Inflammatory macrophage treated with lipopolysaccharide for 4 hours (primary cell): ENCODE data around the gene CLIP1.

Source experiments
- DNase-seq: peaks from one replicate; pipeline ENCODE4 v3.0.0-alpha.2; 2020

The CLIP1 gene

DNA sequence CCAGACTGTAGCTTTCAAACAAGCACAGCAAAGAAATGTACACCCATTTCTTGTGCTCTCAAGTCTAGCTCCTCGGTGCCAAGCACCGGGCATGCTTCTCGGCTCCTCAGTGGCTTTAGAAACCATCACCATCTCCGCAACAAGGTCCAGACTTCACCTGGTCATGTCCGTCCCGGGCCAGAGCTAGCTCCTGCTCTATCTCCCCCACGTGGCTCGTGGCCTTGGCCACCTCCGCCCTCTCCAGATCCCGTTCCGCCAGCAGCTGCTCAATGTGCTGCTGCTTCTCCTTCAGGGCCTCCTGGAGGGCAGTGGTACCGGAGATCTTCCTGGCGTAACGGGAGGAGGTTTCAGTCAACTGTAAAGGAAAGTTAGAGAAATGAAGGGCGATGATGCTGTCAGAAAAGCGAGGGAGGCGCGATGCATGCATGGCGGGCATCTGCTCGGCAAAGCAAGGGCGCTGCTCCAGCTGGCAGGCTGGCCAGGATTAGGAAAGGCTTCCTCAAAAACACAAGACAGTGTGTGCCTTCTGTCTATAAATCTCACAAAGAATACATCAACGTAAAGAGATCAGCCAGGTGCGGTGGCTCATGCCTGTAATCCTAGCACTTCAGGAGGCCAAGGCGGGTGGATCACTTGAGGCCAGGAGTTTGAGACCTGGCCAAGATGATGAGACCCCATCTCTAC, 67.4 kb downstream of the CLIP1 start:
- DNase-seq: no peak

DNA sequence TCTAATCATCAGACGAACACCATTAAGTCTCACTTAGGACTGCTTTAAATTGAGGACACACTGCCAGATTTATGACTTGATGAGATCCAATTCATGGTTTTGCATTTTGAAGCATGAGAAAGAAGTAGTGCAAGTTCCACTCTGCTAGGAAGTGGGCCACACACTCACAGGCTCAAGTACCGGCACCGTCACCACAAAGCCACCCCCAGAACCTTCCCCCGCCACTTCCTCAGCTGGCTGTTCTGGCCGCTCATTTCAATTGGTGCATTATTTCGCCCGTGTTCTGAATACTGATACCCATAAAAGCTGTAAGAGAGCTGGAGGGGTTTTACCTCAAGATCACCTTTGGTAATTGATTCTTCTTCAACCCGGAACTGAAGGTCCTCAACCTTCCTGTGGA, 70.1 kb downstream of the CLIP1 start:
- no peak for DNase-seq

DNA sequence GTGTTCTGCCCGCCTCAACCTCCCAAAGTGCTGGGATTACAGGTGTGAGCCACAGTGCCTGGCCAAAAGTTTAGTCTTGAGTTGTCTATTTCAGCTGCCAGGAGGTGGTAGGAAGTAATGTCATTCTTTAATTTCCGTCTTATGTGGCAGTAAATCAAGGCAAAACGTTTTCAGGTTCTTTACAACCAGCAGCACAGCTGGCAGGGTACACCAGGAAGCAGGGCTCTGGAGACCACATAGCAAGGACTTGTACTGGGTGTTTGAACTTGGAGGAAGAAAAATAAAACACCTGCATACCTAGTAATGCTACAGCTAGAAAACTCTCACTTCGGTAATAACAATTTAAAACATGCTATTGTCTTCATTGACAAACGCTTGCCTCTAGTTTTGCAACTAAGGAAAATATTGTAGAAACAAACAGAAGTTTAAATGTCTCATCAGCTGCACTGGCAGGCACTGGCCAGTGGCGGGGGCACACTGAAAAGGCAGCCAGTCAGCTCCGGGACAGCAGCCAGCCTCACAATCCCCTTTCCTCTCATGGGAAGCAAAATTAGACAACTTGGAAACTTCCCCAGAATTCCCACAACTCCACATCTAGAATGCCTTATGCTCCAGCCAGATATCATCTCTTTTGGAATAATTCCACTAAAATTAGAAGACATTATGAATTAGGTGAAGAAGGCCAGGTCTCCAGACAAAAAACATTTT, 72.2 kb downstream of the CLIP1 start:
- DNase-seq: no peak

DNA sequence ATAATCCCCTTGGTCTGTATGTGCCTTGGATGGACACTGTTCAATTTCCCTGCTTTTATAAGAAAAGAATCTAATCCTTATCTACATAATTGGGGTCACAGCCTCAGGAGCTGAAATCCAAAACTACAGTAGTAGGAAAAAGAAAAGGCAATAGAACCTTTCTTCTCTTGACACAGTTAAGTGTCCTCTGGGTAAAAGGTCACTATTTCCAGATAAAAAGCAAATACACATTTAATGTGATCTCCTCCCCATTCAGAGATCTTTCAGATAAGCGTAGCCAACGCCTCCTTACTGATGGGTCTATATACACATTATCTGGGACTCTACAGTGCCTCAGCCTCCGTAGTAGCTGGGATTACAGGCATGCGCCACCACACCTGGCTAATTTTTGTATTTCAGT, 73.4 kb downstream of the CLIP1 start:
- no peak for DNase-seq

DNA sequence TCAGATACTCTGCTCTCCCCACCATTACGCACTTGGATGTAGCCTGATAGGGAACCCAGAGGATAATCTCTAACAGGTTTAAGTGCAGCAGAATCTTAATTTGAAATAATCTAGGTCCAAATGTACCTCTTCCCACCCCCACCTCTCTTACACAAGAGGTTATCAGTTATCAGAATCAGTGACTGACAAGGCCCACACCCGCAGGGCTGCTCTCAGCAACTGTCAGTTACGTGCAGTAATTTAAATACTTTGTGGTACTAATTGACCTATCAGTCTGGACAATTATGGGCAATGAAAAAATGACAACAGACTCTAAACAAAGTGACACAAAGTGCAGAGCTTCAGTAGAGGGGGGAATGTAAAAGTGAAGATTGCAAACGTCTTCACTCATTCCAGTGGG, 74.0 kb downstream of the CLIP1 start:
- DNase-seq: no peak

DNA sequence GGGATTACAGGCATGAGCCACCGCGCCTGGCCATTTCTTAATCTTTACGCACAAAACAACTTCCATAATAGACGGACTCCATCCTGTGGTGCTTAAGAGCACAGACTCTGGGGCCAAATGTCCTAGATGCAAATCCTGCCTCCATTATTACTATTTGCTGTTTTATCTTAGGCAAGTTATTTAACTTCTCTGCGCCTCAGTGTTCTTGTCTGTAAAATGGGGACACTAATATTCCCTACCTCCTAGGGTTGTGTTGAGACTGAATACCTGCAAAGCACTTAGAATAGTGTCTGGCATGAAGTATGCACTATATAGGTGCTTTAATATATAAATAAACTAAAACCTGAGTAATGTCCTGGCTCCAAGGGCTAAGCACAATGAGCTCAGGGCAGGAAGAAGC, 76.4 kb downstream of the CLIP1 start:
- DNase-seq: no peak

DNA sequence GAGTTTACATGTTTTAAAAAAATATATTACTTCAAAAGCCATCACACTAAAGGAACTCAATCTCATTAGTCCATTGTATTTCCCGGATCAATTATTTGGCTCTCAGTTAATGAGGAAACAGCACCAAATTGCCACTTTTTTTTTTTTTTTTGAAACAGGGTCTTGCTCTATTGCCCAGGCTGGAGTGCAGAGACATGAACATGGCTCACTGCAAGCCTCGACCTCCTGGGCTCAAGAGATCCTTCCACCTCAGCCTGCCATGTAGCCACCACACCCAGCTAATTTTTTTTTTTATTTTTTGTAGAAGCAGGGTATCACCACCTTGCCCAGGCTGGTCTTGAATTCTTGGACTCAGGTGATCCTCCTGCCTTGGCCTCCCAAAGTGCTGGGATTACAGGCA, 77.4 kb downstream of the CLIP1 start:
- DNase-seq: no peak

DNA sequence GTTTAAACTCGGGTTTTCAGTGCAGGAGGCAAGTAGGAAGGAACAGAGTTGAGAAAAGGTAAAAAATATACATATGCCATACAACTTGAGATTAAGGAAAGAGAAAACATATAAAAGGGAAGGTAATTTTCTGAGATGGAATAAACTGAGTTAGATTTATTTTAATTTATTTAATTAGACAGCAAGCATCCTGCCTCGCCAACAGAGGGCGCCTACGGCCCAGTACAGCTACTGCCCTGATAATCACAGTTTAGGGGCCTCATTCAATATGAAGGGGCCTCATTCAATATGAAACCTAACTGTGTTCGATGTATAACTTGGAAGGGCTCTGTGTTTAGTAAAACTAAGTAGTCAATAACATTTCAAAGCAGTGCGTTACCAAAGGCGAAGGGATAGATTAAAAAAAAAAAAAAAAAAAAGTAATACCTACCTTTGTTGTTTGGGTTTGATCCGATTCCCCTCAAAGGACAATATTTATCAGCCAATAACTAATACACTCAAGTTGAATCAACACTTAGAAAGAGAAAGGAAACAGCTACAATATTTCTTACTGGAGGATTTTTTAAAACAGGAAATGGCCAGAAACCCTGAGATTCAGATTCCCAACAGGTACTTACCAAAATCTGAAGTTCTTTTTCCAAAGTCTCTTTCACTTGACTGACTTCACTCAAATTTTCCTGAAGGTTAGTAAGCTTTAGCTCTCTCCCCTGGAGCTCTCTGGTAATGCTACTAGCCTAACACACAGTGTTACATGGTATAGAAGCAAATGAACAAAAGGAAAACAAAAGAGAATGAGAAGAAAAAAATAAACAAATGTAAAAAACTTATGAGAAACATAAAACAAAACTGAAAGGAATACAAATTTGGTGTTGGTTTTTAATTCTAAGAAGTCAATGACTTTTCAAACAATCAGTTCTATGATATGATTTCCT, 86.2 kb downstream of the CLIP1 start:
- DNase-seq: peak; percentile 28

DNA sequence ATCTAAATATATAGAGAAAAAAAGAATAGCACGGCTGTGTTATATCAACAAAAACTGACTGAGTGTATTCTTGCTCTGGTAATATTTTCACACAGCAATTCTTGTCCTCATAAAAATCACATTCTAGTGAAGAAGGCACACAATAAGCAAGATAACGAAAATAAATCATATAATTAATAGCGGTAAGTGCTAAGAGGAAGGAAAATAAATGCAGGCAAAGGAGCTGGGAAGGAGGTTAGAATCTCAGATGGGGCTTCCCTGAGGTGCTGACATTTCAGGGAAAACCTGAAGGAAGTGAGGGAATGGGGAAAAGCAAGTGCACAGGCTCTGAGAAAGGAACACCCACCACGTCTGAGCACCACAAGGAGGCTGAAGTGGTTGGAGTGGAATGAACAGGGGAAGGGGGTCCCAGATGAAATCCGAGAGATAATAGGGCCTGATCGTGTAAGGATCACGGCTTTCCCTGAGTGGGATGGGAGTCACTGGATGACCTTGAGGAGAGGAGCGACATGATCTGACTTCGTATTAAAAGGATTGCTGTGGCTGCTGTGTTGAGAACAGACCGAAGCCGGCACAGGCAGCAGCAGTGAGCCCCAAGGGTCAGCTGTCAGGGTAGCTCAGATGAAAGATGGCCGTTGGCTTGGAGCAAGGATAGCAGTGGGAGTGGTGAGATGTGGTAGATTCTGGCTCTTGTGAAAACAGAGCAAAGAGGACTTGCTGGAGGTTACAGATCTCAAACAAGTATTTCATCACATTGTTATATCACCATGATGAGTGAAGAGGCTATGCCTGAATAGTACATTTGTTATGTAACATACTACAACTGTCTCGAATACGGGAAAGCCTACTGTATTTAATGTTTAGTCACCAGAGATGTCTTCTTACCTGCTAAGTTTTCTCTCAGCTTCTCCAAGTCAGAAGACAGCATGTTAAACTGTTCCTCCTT, 89.1 kb downstream of the CLIP1 start:
- DNase-seq: no peak

DNA sequence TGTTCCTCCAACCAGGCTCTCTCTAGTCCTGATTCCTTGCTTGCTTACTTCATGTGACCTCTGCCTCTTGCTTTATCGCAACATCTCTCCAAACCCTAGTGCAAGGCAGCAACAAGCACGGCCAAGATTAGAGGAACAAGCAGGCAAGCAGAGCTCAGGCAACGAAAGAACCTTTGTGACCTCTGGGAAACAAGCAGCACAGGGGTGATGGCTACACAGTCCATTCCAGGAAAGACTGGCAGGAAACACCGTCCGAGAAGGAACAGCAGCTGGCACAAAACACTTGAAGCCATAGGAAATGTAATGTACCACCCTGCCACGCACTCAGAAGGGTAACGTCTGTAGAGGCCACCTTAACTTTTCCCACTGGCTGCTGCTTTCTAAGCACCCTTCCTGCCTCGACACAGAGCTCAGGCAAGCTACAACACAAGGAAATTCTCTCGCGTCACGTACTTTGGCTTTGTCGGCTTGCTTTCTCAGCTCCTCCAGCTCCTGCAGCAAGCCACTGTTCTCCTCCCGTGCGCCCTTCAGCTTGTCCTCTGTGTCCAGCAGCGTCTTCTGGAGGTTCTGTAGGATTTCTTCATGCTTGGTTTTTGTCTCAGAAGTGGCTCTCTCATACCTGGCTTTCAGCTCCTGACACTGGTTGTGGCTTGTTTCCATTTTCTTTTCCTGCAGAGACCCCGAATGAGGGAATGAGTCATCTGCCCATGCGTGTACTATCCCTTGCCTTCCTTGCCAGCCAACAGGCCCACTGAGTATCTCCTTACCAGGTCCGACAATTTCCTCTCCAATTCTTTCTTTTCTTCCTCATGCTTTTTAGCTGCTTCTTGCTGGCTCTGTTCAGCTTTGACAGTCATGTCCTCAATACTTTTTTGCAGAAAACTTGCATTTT, 94.7 kb downstream of the CLIP1 start:
- no peak for DNase-seq

DNA sequence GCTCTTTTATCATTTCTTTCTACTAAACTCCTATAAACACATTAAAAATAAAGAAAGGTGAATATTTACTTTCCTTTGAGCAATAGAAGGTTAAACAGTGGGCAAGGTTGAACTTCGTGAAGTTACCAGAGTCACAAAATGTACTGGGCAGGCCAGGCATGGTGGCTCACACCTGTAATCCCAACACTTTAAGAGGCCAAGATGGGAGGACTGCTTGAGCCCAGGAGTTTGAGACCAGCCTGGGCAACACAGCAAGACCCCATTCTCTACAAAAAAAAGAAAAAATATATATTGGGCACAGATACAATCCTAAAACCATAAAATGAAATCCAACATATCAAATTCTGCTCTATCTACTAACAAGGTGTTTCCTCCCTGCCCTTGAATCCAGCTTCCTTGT, 95.5 kb downstream of the CLIP1 start:
- no peak for DNase-seq

DNA sequence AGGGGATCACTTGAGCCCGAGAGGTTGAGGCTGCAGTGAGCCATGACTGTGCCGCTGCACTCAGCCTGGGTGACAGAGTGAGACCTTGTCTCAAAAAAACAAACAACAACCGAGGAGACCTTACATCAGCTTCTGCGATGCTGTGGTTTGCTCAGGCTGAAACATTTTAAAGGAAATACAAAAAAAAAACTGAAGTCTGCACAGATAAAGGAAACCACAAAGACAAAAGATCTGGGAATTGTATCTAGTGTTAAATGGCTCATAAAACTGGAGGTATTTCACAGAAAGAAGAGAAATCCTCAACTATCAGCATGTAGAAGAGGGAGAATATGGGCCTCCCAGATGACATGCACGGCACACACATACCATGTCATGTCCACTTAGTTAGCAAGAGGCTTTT, 95.9 kb downstream of the CLIP1 start:
- DNase-seq: no peak

DNA sequence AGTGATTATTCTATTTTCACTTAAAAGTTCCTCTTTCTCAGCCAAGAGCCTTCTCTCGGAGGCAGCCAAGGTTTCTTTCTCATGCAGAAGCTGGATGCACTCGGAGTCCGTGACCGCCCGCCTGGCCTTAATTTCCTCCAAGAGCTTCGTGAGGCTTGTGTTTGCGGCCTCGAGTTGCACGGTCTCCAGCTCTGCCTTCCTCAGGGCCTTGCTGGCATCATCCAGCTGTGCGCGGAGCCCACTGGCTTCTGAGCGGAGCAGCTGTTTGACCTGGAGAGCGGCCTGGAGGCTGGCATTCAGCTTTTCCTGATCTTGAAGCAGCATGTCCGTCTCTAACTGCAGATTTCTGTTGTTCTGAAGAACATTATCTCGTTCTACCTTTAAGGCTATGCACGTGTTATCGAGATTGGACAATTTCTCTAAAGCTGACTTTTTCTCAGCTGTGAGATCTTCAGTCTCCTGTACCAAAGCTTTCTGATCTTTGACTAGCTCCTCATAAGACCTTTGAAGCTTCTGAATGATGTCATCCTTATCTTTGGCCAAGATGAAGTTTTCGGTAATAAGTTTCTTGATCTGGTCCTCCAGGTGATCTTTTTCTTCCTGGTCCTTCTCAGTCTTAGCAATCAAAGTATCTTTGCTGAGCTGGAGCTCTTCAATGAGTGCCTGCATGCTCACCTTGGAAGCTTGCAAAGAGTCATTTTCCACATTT, 99.0 kb downstream of the CLIP1 start:
- DNase-seq: no peak

DNA sequence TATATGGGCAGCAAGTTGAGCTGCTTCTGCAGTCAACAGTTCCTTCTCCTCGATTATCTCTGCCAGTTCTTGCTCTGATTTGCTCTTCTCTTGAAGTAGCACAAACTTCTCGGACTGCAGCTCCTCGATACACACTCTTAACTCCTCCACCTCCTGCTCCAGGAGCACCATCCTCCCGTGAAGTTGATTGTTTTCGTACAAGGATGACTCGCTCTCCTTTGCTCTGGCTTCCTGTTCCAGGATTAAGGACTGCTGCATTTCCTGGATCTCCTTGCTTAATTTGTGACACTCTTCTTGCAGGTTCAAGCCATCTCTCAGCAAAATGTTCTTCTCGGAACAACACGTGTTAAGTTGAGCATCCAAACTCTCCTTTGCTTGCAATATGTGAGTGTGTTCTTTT, 100.0 kb downstream of the CLIP1 start:
- DNase-seq: no peak

DNA sequence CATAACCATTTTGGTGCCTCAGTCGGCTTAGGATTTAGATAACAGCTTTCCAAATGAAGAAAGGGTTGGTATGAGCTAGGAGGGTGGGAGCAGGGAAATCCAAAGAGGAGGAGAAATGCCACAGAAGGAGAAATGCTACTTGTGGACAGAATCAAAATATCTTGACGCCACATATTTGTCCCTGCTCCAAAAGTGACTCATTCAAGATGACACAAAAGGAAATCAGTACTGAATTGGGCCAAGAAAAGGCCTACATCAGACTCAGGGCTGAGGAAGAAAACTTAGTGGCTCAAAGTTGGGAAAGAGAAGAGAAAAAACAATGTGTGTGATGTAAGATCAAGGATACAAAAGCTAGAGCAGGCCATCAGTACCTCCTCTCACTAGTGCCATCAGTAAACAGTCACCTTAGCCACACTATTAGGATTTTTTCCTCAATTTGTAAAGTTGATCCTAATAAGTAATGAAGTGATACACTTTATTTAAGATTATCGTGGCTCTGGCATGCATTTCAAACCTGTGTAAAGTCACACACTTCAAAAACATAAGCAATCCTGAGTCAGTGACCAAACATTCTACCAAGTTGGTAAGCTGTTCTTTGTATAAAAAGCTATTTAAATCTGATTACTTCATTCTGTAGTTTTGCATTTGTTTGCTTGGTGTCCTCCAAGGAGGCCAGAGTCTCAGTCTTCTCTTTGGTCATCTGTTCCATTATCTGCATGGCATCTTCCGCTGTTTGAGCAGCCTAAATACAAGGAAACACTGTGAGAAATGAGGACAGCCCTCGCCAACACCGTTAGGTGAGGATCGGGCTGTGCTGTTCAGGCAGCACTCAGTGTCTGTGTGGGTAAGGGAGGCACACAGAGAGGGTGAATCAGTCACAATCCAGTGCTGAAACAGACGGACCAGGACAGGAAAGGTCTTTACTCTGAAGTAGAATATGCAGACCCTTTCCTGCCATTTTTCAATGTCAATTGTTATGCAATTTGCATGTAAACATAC, 103.6 kb downstream of the CLIP1 start:
- DNase-seq: peak; percentile 5

DNA sequence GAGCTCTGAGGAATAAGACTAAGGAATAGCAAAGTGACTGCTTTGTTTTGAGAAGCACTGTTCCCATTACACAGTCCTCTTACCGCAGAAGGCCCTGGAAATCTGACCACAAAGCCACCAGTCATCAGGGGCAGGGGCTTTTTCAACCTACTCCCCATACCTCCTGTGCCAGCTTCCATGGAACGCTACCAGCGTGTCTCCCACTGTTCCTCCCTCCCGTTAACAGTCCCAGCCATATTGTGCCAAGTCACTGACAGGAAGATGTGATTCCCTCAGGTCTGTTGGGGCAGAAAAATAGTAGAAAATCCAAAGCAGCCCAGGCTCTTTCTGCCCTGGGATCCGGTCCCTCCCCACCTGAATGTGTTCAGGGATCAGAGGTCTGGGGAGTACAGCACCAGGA, 109.5 kb downstream of the CLIP1 start:
- no peak for DNase-seq

DNA sequence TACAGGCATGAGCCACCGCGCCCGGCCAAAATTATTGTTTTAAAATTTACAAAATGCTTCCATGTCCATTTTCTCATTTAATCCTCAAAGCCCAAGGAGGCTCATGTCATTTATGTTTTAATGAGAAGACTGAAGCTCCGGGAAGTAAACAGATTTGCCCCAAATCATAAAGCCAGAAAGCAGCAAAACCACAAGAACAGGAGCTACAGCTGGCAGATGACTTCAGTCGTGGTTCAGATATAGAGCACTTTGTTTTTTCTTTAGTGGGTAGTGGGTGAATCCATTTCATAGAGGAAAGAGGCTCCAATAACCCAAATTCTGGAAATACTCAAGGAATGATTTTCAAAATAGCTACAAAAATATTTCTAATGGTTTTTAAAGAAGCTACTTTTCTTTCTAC, 110.8 kb downstream of the CLIP1 start:
- DNase-seq: no peak

DNA sequence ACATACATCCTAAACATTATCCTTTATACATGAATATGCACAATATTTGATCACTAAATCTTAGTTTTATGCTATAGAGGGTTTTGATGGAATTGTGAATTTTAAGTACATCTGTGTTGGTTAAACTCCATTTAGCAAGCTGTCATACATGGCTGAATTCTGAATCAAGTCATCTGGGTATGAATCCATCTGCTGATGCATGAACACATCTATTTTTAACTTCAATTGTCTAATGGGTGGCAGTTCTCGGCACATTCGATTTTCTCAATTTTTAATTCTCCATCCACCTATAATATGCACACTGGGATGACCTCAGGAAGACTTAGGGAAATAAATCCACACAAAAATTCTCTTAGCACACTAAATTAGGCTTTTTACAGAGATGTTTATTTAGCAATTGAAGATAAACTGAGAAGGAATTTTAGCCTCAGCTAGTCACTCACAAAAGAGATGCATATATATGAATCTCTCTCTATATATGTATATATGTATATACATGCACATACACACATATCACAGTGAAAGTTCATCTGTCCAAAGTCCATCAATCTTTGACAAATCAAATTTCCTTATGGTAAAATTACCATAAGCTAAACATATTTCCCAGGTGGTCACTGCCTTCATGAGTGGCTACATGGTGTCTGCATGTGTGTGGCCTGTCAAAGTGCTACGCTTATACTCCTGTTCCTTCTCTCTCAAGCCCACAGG, 111.7 kb downstream of the CLIP1 start:
- DNase-seq: no peak

DNA sequence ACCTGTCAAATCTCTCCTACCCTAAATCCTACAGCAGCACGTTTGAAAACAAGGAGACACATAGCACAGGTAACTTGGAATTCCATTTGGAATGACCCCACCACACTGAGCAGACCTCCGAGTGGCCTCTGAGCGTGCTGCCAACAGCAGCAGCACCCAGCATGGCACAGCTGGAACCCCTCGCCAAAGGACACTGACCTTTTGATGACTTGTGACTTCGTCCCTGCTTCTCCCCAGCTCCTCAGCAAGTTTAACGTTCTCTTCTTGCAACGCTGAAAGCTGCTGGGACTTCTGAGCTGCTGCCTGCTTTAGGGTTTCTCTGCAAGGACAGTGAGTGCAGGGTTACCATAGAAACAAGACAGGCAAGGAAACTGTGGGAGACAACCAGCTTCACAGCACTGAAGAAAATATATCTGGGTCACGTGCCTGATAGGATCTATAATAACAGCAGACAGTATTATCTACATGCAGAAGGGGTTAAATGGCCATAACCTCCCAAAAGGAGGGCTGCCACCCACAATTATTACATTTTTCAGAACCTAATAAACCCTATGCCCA, 112.8 kb downstream of the CLIP1 start:
- DNase-seq: no peak
